ENCODE measurements around the gene GRAP2. TPM values are rescaled to one million over a fixed set of nuclear protein-coding genes. Genes with fewer than 3 reads are reported as not detected.

GRAP2 gene
- total and polyA plus RNA-seq, 2 of the 8 experiments (the other 6 are each of a cell fraction or from before 2014, with no cell fraction given), result 0.08 TPM; not detected in 1

GRCh38 chr22:39994566-39995392 is 93.9 kb downstream of the GRAP2 start, which contains the start of gene FAM83F:
Gene FAM83F (plus strand): TSS chr22:39994954. CDS start chr22:39995043, 89 bp downstream.
- peak within 1 kb of the TSS; percentile 64 for H3K18ac ChIP-seq (ENCODE audit: extremely low read depth, low read length)
- no peak within 1 kb of the TSS for H3K56ac ChIP-seq (replicated peaks; ENCODE audit: insufficient read length, low read depth, low read length)
- peaks cover 0 to 28% of the 10 kb centered on the region in 2 experiments; a peak in 3 of 4 replicates for H3K79me2 ChIP-seq (ENCODE audit: control insufficient read depth in 1 of 2, insufficient read depth in 2 of 2, low read length in 2 of 2)
- no peak within 1 kb of the TSS for H2BK5ac ChIP-seq (ENCODE audit: low read depth, low read length)
- H3K79me1 ChIP-seq (ENCODE audit: low read depth, low read length), result 0 out of 2 replicates have a peak, but pooled peaks cover 3% of the 10 kb centered on the region
- peak within 1 kb of the TSS; percentile 56 to 73 (median 65) for H3K4me3 ChIP-seq (ENCODE audit: extremely low read depth in 1 of 4, insufficient read depth in 2 of 4, low read depth in 3 of 4, low read length in 4 of 4)
- no peak within 1 kb of the TSS for H3K4ac ChIP-seq (replicated peaks; ENCODE audit: insufficient read length, low read depth, low read length)
- H4K5ac ChIP-seq (ENCODE audit: insufficient read length, low read depth, low read length), result no peak within 1 kb of the TSS
- no peak within 1 kb of the TSS; the same call in 1 of the 2 replicates for H2AK5ac ChIP-seq (ENCODE audit: low read depth, low read length)
- no peaks in the 10 kb centered on the region for H3K9me3 ChIP-seq (ENCODE audit: insufficient read depth in 2 of 2, low read depth in 1 of 2, low read length in 1 of 2)
- H3K27me3 ChIP-seq (replicated peaks in 1 of 4; ENCODE audit: control insufficient read depth in 3 of 4, extremely low read depth in 1 of 4, insufficient read depth in 3 of 4, low read length in 3 of 4), result peaks cover 0 to 19% (median 13%) of the 10 kb centered on the region in 4 experiments; a peak in 6 of 7 replicates
- no peak within 1 kb of the TSS for H4K91ac ChIP-seq (replicated peaks; ENCODE audit: insufficient read length, low read length)
- peak within 1 kb of the TSS; percentile 92 to 93 for H3K4me2 ChIP-seq (ENCODE audit: insufficient read depth in 1 of 2, low read depth in 2 of 2, low read length in 2 of 2)
- no peaks in the 10 kb centered on the region for H3K36me3 ChIP-seq (ENCODE audit: control insufficient read depth in 2 of 4, insufficient read depth in 4 of 4, low read length in 3 of 4)
- peak within 1 kb of the TSS; percentile 18; the same call in 1 of the 2 replicates for H2BK15ac ChIP-seq (ENCODE audit: low read length)
- H2BK120ac ChIP-seq (replicated peaks; ENCODE audit: low read depth, low read length), result no peak within 1 kb of the TSS
- ChIA-PET CTCF (ENCODE audit: partially characterized antibody) (interaction anchor here (1.1 to 2.4 kb wide), 5 partner anchors 11 to 62 kb away, joined by 3 to 11 read pairs (median 5); no protein-coding TSS in a partner anchor), POLR2A (ENCODE audit: partially characterized antibody) (interaction anchor here (1.3 to 2.7 kb wide), 5 partner anchors 10 to 50 kb away, joined by 3 to 8 read pairs (median 5); no protein-coding TSS in a partner anchor)
- peak within 1 kb of the TSS; percentile 58 for H4K8ac ChIP-seq (ENCODE audit: extremely low read depth, insufficient read depth, low read length)
- peaks cover 21 to 42% (median 30%) of the 10 kb centered on the region in 4 experiments for H3K4me1 ChIP-seq (replicated peaks in 1 of 4; ENCODE audit: control insufficient read depth in 3 of 4, insufficient read depth in 4 of 4, low read length in 3 of 4)
- H3K14ac ChIP-seq (ENCODE audit: insufficient read length), result no peak within 1 kb of the TSS
- H3K9ac ChIP-seq (replicated peaks in 1 of 4; ENCODE audit: extremely low read depth in 1 of 4, low read depth in 3 of 4, low read length in 3 of 4), result peak within 1 kb of the TSS in 3 of 4 experiments; percentile 39 to 82 (median 49); a peak in 6 of 7 replicates
- 2% methylated on average over 20 of the region's 115 CpGs; no CpG with 5 or more reads in 1 of the 2 experiments for WGBS, 2 experiments (ENCODE audit: extremely low coverage in 1 of 2, insufficient coverage in 1 of 2, insufficient read length in 1 of 2, insufficient replicate concordance in 2 of 2, low coverage in 1 of 2, low lambda C conversion rate in 2 of 2, missing lambda C conversion rate in 1 of 2)
- H4K20me1 ChIP-seq (replicated peaks in 1 of 2; ENCODE audit: control insufficient read depth in 1 of 2, insufficient read depth in 2 of 2, low read length in 2 of 2), result peaks cover 0 to 3% of the 10 kb centered on the region in 2 experiments
- no peak within 1 kb of the TSS for H3K27ac ChIP-seq (ENCODE audit: low read depth, low read length)
- H2BK20ac ChIP-seq (ENCODE audit: low read length), result no peak within 1 kb of the TSS
- no peak for FAIRE-seq
- peaks cover 8% of the 10 kb centered on the region; the same call in 1 of the 2 replicates for H3K23me2 ChIP-seq (ENCODE audit: low read depth, low read length)
- DNase-seq (ENCODE audit: low read depth in 1 of 2, low spot score in 2 of 2), result peak in 1 of 2 experiments; percentile 79
- H2AFZ ChIP-seq (ENCODE audit: low read length), result no peak within 1 kb of the TSS
- H3K23ac ChIP-seq (ENCODE audit: insufficient read length), result no peak within 1 kb of the TSS
- peak within 1 kb of the TSS; percentile 34; the same call in 1 of the 2 replicates for H2BK12ac ChIP-seq (ENCODE audit: low read depth, low read length)
- TF ChIP-seq POLR2AphosphoS5 (IDR thresholded peaks at IDR 0.05; ENCODE audit: low read depth, low read length), result no peak
- TF ChIP-seq TAF7 (optimal IDR thresholded peaks at IDR 0.05; ENCODE audit: borderline replicate concordance, low read depth, low read length), result no peak
- TF ChIP-seq SIRT6 (IDR thresholded peaks at IDR 0.05; ENCODE audit: low read length), result no peak
- no peak for TF ChIP-seq GTF2F1 (IDR thresholded peaks at IDR 0.05; ENCODE audit: borderline replicate concordance, low read depth, low read length)
- TF ChIP-seq MAFK (IDR thresholded peaks at IDR 0.05; ENCODE audit: low read depth, low read length), result no peak
- TF ChIP-seq SAP30 (IDR thresholded peaks at IDR 0.05; ENCODE audit: insufficient read depth, insufficient replicate concordance, low read length), result no peak
- TF ChIP-seq GABPA (IDR thresholded peaks at IDR 0.05; ENCODE audit: borderline replicate concordance, insufficient read depth, low read length), result no peak
- no peak for TF ChIP-seq SP1 (IDR thresholded peaks at IDR 0.05; ENCODE audit: low read depth, low read length)

Measured in H1 (cell line).